ENCODE measurements around the gene MLX.

GRCh38 chr17:42559075-42559474 lies 7.8 kb upstream of the MLX start:
- TF ChIP-seq CTCF (conservative IDR thresholded peaks at IDR 0.05; ENCODE audit: low read depth, low read length) = no peak
- TF ChIP-seq EZH2 (IDR thresholded peaks at IDR 0.05; ENCODE audit: low read length, unreplicated experiment) = no peak

Data from PC-3 (cell line).